HPDE6-E6E7 (cell line): ENCODE results near the gene PTPN13.

Experiments
- DNase-seq: peaks from one replicate; pipeline ENCODE4 v3.0.0; 2011; ENCODE audit warnings: missing footprints; ENCODE audit errors: extremely low spot score

The PTPN13 gene

DNA sequence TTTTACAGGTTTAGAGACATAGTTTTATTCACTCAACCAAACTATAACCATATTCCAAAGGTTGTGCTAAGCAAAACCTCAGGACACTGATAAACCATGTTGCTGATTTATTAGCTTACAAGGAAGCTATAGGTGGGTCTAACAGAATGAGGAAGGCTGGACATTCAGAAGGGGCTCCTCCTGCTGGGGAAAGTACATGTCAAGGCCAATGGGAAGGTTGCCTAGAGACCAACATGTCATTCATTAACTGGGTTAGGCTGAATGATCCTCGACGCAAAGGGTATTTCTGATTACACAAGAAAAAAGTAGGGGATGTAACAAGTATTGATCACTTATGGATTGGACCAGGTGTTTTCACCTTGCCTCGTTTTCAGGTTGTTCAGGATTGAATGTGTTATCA lies 224.7 kb downstream of the PTPN13 start:
- no peak for DNase-seq

DNA sequence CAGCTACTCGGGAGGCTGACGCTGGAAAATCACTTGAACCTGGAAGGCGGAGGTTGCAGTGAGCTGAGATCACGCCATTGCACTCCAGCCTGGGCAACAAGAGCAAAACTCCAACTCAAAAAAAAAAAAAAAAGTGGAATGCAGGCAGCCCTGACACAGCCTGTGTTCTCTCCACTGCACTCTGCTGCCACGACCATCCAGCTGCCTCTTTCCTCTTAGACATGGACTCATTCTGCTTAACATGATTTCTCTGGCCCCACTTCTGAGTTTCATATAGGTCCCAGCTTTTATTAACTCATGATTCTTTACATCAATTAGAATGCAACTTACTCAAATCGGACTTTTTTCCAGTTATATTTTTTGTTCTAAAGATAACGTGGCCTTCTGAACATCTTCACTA lies 225.4 kb downstream of the PTPN13 start:
- no peak for DNase-seq

DNA sequence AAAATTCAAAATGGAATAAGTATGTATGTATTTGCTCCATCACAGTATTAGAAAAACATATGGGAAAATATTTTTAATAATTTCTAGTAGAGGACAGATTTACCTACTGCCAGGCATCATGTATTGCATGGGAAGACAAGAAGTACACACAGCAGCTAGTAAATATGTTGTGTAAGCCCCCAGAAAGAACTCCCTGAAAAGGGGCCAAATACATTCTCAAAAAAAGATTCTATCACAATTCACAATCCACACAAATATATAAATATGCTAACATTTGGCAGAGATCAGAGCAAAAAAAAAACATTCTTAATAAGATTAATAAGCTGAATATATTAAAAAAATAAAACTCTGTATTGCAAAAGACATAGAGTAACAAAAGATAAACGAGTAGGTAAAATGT lies 227.0 kb downstream of the PTPN13 start:
- no peak for DNase-seq

DNA sequence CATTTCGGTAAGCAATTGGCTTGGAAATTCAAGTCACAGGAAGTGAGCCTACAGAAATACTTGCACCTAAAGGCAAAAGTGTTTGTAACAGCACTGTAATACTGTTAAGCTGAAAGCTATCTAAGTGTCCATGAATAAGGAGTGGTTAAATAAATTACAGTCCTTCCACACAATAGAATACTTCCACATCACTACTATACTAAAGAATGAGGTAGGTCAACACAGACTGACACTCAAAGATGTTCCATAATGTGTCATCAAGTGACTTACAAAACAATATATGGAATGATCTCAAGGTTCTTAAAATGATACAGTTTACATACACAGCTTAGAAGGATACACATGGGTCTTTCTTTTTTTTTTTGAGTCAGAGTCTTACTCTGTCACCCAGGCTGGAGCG lies 228.0 kb downstream of the PTPN13 start:
- no peak for DNase-seq

GRCh38 chr4:86825511-86825910 lies 231.4 kb downstream of the PTPN13 start:
- no peak for DNase-seq

GRCh38 chr4:86831262-86832130 lies 237.4 kb downstream of the PTPN13 start:
- DNase-seq, result peak; percentile 90

DNA sequence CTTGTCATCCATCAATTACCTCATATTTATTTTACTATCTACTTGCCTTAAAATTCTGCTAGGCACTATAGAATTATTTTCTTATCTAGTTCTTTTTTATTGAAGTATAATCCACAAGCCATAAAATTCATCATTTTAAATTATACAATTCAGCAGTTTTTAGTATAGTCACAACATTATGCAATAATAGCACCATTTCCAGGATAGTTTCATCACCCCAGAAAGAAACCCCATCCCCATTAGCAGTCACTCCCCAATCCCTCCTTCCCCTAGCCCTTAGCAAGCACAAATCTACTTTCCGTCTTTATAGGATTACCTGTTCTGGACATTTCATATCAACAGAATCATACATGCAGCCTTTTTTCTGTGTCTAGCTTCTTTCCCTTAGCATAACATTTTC lies 239.5 kb downstream of the PTPN13 start:
- no peak for DNase-seq

DNA sequence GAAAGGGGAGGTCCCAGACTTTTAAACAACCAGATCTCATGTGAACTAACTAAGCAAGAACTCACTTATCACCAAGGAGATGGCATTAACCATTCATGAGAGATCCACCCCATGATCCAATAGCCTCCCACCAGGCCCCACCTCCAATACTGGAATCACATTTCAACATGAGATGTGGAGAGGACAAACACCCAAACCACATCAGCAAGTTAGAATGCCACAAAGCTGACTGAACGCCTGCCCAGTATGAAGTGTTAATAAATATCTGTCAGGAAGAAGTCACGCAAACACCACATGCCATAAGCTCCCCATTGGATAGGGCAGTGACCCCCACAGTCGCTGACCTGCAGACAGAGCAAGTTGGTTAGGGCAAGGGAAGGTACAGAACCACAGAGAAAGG lies 240.8 kb downstream of the PTPN13 start:
- DNase-seq, result no peak

DNA sequence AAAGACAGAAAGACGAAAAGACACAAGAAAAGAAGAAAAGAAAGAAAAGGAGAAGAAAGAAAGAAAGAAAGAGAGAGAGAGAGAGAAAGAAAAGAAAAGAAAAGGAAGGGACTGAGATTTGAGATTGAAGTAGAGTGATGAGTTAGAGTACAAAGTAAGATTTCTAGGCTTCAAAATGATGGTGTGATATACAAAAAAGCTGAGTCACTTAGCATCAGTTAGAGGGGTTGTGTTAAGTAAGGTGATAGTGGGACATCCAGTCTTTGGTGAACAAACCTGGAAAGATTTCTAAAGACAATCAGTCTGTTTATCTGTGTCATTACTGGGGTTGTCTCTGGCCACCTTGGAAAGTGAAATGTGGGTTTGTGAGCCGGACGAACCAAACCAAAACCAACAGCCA lies 241.6 kb downstream of the PTPN13 start:
- DNase-seq, result no peak

GRCh38 chr4:86837691-86838503 lies 243.8 kb downstream of the PTPN13 start:
- DNase-seq, result no peak

GRCh38 chr4:86840858-86841257 lies 246.7 kb downstream of the PTPN13 start:
- DNase-seq, result no peak

- DNase-seq, result no peak
Measured at GRCh38 chr4:86841309-86841708, 247.2 kb downstream of the PTPN13 start.

GRCh38 chr4:86845593-86845992 lies 251.5 kb downstream of the PTPN13 start:
- DNase-seq, result peak; percentile 78

DNA sequence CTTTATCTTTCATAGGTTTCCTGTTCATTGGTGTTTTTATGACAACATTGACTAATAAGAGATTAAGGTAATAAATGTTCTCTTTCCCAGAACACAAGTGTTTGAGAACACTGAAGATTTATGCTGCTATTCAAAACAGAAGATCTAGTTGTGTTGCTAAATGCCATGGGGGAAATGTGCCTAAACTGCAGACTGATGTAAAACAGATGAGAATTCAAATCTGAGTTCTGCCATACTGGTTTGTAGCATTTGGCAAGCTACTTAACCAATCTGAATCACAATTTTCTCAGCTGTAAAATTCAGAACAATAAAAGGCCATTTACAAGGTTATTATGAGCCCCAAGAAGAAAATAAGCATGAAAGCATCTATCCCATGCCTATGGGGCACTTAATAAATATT lies 252.8 kb downstream of the PTPN13 start:
- DNase-seq, result no peak

GRCh38 chr4:86847571-86847970 lies 253.5 kb downstream of the PTPN13 start:
- no peak for DNase-seq

- DNase-seq, result no peak
Measured at GRCh38 chr4:86848136-86848535, 254.0 kb downstream of the PTPN13 start.

GRCh38 chr4:86848732-86849619 lies 254.9 kb downstream of the PTPN13 start, which contains the start of gene SLC10A6:
Gene SLC10A6, minus strand, starts transcription at chr4:86849384. Its CDS starts 269 bp downstream, at chr4:86849115.
- no peak for DNase-seq

DNA sequence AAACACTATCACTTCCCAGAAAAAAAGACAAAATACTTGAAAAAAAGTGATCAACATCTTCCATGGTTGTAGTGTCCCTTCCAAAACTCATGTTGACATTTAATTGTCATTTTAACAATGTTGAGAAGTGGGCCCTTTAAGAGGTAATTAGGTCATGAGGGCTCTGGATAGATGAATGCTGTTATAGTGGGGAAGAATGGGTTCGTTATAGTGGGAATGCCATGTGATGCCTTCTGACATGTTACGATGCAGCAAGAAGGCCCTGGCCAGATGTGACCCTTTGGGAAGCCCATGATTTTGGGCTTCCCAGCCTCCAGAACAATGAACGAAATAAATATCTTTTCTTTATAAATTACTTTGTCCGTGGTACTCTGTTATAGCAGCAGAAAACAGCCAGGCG lies 259.1 kb downstream of the PTPN13 start:
- DNase-seq, result no peak

GRCh38 chr4:86855572-86855971 lies 261.5 kb downstream of the PTPN13 start:
- peak; percentile 43 for DNase-seq

- no peak for DNase-seq
Measured at GRCh38 chr4:86856896-86857295, 262.8 kb downstream of the PTPN13 start.

DNA sequence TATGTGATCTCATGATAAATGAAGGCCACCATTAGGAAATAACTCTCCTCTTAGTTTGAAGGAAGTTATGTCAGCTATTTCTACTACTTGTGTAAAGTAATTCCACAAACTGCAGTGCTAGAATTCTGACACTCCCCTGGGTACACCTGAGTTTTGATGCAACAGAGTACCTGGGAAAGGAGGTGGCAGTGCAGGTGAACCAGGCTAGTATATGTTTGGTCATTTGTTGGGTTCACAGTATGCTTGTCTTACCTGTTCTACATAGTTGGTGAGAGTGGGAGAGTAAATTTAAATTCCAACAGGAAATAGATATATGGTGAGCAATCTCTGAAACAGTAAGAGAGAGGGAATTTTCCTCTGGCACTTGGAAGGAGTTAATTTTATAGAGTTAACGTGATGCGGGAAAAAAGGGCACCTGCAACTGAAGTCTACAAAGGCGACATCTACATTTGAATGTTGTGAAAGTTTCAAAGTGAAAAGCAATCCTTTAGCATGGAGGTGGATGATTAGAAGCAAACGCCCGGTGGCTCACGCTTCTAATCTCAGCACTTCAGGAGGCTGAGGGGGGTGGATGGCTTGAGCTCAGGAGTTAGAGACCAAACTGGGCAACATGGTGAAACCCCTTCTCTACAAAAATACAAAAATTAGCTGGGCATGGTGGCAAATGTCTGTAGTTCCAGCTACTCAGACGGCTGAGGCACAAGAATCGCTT lies 263.4 kb downstream of the PTPN13 start:
- DNase-seq, result peak; percentile 9
